ENCODE measurements around the gene EIF3D.

Gene EIF3D

GRCh38 chr22:36467042-36467810, 61.7 kb downstream of the EIF3D start:
- DNase-seq (ENCODE audit: low read depth), result peak; percentile 80

DNA sequence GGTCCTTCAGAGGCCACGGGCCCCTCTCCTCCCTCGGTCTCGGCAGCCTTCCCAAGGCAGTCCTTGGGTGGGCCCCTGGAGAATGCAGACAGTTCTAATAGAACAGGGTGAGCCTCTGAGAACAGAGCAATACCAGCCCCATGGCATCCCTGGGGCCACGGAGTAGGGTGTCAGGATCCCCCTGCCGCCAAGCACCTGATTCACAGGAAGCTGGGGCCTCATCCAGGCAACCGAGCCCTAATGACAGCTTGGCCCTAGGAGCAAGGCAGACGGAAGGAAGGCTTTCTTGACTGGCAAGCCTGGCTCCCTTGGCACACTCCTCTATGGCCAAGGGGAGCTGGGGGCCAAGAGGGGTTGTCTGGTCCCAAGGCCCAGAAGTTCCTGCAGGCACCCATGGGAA, 62.7 kb downstream of the EIF3D start:
- DNase-seq (ENCODE audit: low read depth), result no peak

GRCh38 chr22:36465232-36466021, 63.5 kb downstream of the EIF3D start:
- DNase-seq (ENCODE audit: low read depth), result peak; percentile 89

DNA sequence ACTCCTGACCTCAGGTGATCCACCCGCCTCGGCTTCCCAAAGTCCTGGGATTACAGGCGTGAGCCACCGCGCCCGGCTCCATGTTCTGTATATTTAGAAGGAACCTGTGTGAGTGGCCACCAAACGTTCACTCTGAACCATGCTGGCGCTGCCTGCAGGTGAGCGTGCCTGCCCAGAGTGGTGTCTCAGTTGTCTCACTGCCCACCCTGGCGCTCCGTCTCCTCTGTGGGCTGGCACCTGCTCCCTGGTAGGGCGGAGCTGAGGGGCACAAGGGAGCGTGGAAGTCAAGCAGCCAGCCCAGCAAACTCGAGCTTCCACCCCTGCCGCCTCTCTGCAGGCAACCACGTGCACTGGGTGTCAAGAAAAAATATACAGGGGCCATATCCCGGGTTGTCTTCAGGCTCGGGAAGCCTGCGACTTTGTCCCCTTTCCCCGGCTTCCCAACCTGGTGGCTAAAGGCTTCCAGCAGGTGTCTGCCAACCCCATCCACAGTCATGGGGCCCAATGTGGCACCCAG, 64.2 kb downstream of the EIF3D start:
- no peak for DNase-seq (ENCODE audit: low read depth)

DNA sequence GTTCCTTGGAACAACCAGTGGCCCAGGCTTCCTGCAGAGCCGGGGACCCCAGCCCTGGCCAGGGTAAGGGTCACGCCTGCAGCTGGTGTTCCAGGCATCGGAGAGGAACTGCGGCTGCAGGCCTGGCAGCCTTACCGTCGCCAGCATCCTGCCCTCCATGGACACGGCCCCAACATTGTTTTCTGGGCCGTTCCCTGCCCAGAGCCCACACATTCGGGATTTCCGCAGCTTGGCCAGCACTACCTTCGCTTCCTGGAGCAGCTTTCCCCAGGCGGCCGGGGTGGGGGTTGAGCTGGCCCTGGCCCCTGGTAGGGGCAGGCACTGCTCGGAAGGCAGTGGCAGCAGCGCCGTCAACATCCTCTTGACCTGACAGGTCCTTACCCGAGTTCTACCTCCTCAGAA, 65.2 kb downstream of the EIF3D start:
- no peak for DNase-seq (ENCODE audit: low read depth)

DNA sequence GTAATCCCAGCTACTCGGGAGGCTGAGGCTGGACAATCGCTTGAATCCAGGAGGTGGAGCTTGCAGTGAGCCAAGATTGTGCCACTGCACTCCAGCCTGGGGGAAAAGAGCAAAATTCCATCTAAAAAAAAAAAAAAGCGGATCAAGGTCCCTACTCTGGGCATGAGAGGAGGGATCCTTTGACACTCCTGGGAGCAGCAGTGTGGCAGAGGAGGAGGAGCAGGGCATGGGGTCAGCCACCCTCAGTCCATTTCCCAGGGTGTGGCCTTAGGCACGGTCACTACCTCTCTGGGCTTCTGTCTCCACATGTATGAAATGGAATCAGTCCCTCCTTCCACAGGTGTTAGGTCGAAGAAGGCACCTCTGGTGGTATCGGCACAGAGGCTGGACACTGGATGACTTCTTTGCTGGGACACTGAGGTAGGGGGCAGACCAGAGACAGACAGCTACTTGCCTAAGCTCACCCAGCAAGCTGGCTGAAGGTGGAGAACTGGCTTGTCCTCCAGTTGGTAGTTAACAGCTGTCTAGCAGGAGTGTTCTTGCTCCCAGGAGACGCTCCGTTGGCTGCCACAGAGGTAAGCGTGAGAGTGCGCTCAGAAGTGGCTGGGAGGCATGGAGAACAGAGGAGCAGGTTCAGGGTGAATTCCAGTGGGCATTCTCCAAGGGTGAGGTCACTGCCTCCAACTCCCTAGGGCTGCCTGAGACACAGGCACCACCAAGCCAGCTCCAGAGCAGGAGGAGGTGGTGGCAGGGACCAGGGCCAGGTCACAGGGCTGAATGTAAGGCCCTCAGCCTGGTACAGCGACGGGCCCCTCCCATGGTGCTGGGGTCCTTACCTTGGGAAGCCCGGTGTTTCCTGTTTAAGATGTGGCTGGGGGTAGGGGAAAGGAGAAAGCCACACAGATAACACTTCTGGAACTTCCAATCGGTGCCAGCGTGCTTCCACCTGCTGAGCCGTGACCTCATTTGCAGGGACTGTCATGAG, 67.0 kb downstream of the EIF3D start:
- peak; percentile 81 for DNase-seq (ENCODE audit: low read depth)
